ENCODE data around the gene PLTP. TPM values are rescaled to one million over a fixed set of nuclear protein-coding genes. Genes with fewer than 3 reads are reported as not detected.

PLTP gene
- total and polyA plus RNA-seq, 2 of the 13 experiments (the other 11 are each of a cell fraction or from before 2014, with no cell fraction given) = 16.9 to 28.6 TPM

GRCh38 chr20:45946149-45946970 lies 34.4 kb upstream of the PLTP start (continued):
- TF ChIP-seq POGK (CRISPR knock-in tag; conservative IDR thresholded peaks at IDR 0.05) = peak; percentile 83; the same call in 1 of the 2 replicates
- peak; percentile 87 for TF ChIP-seq KDM1A (CRISPR knock-in tag; IDR thresholded peaks at IDR 0.05)
- no peak for TF ChIP-seq PHB2 (IDR thresholded peaks at IDR 0.05; ENCODE audit: partially characterized antibody)
- TF ChIP-seq KMT2B (CRISPR knock-in tag; IDR thresholded peaks at IDR 0.05) = peak; percentile 80
- no peak for TF ChIP-seq SP140L (CRISPR knock-in tag; IDR thresholded peaks at IDR 0.05; ENCODE audit: borderline replicate concordance)
- no peak for TF ChIP-seq ZNF33A (CRISPR knock-in tag; IDR thresholded peaks at IDR 0.05; ENCODE audit: borderline replicate concordance)
- TF ChIP-seq CSRNP1 (CRISPR knock-in tag; IDR thresholded peaks at IDR 0.05) = no peak; the same call in none of the 2 replicates
- no peak for TF ChIP-seq ZNF577 (CRISPR knock-in tag; IDR thresholded peaks at IDR 0.05; ENCODE audit: borderline replicate concordance, low read depth)
- TF ChIP-seq ZNF383 (CRISPR knock-in tag; IDR thresholded peaks at IDR 0.05; ENCODE audit: borderline replicate concordance) = peak; percentile 11
- TF ChIP-seq ZNF839 (CRISPR knock-in tag; IDR thresholded peaks at IDR 0.05; ENCODE audit: borderline replicate concordance) = no peak
- TF ChIP-seq PAXIP1 (CRISPR knock-in tag; conservative IDR thresholded peaks at IDR 0.05) = peak; percentile 86
- no peak for TF ChIP-seq U2AF2 (IDR thresholded peaks at IDR 0.05; ENCODE audit: low read depth, low read length)
- TF ChIP-seq ZNF773 (CRISPR knock-in tag; IDR thresholded peaks at IDR 0.05; ENCODE audit: borderline replicate concordance) = no peak
- no peak for TF ChIP-seq ZFP62 (CRISPR knock-in tag; IDR thresholded peaks at IDR 0.05)
- peak; percentile 89 for TF ChIP-seq FOXA3 (CRISPR knock-in tag; IDR thresholded peaks at IDR 0.05)
- TF ChIP-seq HES4 (CRISPR knock-in tag; IDR thresholded peaks at IDR 0.05; ENCODE audit: borderline replicate concordance) = no peak; the same call in 1 of the 2 replicates
- TF ChIP-seq FOXP1 (IDR thresholded peaks at IDR 0.05) = no peak
- TF ChIP-seq FOXP1 (CRISPR knock-in tag; IDR thresholded peaks at IDR 0.05) = peak; percentile 48
- peak; percentile 92 for TF ChIP-seq TBX2 (CRISPR knock-in tag; IDR thresholded peaks at IDR 0.05; ENCODE audit: borderline replicate concordance)
- TF ChIP-seq MZF1 (CRISPR knock-in tag; IDR thresholded peaks at IDR 0.05; ENCODE audit: borderline replicate concordance) = no peak
- TF ChIP-seq NFIC (IDR thresholded peaks at IDR 0.05; ENCODE audit: low read length) = no peak
- no peak for TF ChIP-seq ZNF10 (CRISPR knock-in tag; IDR thresholded peaks at IDR 0.05; ENCODE audit: borderline replicate concordance, low read depth)
- peak; percentile 72; the same call in 1 of the 2 replicates for TF ChIP-seq ZNF670 (CRISPR knock-in tag; IDR thresholded peaks at IDR 0.05; ENCODE audit: borderline replicate concordance)

Measured in HepG2 (cell line).